Measurements from ENCODE around the gene LDLRAD4.

- TF ChIP-seq EP300 (IDR thresholded peaks at IDR 0.05) (no peak), CTCF (IDR thresholded peaks at IDR 0.05) (no peak)
These were observed 287.3 kb downstream of the LDLRAD4 start for GRCh38 chr18:13505780-13506345.
